ENCODE measurements around the gene OSBPL10.
"Not testable (repeated sequence)": the region's sequence is repeated elsewhere in the genome, so short reads cannot be mapped to it uniquely, and the experiment has no call there.

The OSBPL10 gene

DNA sequence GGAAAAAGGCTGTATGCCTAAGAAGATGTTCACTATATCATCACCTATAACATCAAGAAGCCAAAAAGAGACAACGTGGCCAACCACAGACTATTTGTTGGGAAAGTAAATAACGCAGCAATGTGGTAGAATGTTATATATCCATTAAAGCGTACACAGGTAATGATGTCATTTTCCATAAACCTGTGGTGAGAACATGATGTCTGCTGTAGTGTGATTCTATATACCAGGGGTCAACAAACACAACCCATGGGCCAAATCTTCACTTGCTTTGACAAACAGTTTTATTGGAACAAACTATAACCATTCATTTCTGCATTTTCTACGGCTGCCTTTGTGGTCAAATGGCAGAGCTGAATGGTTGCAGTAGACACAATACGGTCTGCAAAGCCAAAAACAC, 287.7 kb downstream of the OSBPL10 start:
- TF ChIP-seq CTCF (IDR thresholded peaks at IDR 0.05; ENCODE audit: low read depth, low read length) = no peak
- no peak for DNase-seq (ENCODE audit: extremely low read depth, low read depth)

- TF ChIP-seq CTCF (IDR thresholded peaks at IDR 0.05; ENCODE audit: low read depth, low read length) = no peak
- no peak for DNase-seq (ENCODE audit: extremely low read depth, low read depth)
These were observed 288.3 kb downstream of the OSBPL10 start for GRCh38 chr3:31692751-31693150.

- no peak for DNase-seq (ENCODE audit: extremely low read depth, low read depth)
- no peak for TF ChIP-seq CTCF (IDR thresholded peaks at IDR 0.05; ENCODE audit: low read depth, low read length)
These were observed 290.3 kb downstream of the OSBPL10 start for GRCh38 chr3:31690771-31691170.

DNA sequence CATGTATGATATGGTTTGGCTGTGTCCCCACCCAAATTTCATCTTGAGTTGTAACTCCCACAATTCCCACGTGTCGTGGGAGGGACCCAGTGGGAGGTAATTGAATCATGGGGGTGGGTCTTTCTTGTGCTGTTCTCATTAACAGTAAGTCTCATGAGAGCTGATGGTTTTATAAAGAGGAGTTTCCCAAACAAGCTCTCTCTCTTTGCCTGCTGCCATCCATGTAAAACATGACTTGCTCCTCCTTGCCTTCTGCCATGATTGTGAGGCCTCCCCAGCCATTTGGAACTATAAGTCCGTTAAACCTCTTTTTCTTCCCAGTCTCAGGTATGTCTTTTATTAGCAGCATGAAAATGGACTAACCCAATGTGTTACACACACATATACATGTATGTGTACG, 291.5 kb downstream of the OSBPL10 start:
- not testable (repeated sequence) for DNase-seq (ENCODE audit: extremely low read depth, low read depth)

- no peak for DNase-seq (ENCODE audit: extremely low read depth, low read depth)
- TF ChIP-seq CTCF (IDR thresholded peaks at IDR 0.05; ENCODE audit: low read depth, low read length) = no peak
These were observed 292.1 kb downstream of the OSBPL10 start for GRCh38 chr3:31688984-31689383.

GRCh38 chr3:31687020-31687802, 293.9 kb downstream of the OSBPL10 start:
- DNase-seq (ENCODE audit: extremely low read depth, low read depth) = no peak
- no peak; the same call in 1 of the 2 replicates for TF ChIP-seq CTCF (IDR thresholded peaks at IDR 0.05; ENCODE audit: low read depth, low read length)

GRCh38 chr3:31680072-31680870, 300.8 kb downstream of the OSBPL10 start:
- DNase-seq (ENCODE audit: extremely low read depth, low read depth) = no peak
- no peak for TF ChIP-seq CTCF (IDR thresholded peaks at IDR 0.05; ENCODE audit: low read depth, low read length)

Data from AG09319 (cell line).